IMR-90 (cell line): ENCODE results near the gene ATP6V0E2. TPM values are rescaled to one million over a fixed set of nuclear protein-coding genes. Genes with fewer than 3 reads are reported as not detected.
"Not testable (repeated sequence)": the region's sequence is repeated elsewhere in the genome, so short reads cannot be mapped to it uniquely, and the experiment has no call there.

ENCODE experiments used
- ATAC-seq: fragments of 200-7000 bp; cut with Tn5 transposase; 2 replicates; pipeline ENCODE4 v1.9.1; 2020; ENCODE audit warnings: low read depth, mild to moderate bottlenecking, moderate library complexity
- BruUV-seq: library from RNA; stranded (reverse); fragments of 400-500 nt; replicated peaks from 2 replicates; lab custom pipeline; 2021; lab: Mats Ljungman, UMichigan
- CTCF ChIA-PET: fragments of 300-600 bp; formaldehyde crosslinking; extraction: SDS; loops from one replicate; lab custom pipeline; 2021; ENCODE audit warnings: antibody characterized with exemption; lab: Yijun Ruan, JAX
- POLR2A ChIA-PET: fragments of 300-600 bp; sonication (Branson Sonifier 250); formaldehyde crosslinking; loops from one replicate; lab custom pipeline; 2022; ENCODE audit warnings: antibody characterized with exemption; ENCODE audit not compliant: unreplicated experiment; lab: Charles Lee
- DNase-seq: peaks from one replicate; pipeline ENCODE4 v3.0.0; 2013
- H2AFZ ChIP-seq: replicated peaks from 2 replicates; pipeline ENCODE3; 2013; ENCODE audit warnings: low read length, mild to moderate bottlenecking; ENCODE audit not compliant: poor library complexity
- H2AK5ac ChIP-seq: 2 replicates; pipeline ENCODE4 v1.6.1; 2013; ENCODE audit warnings: low read depth, low read length, inconsistent platforms
- H2AK9ac ChIP-seq: replicated peaks from 2 replicates; pipeline ENCODE3; 2013; ENCODE audit warnings: mild to moderate bottlenecking, low read depth, low read length, moderate library complexity; ENCODE audit not compliant: poor library complexity
- H2BK120ac ChIP-seq: 2 replicates; pipeline ENCODE4 v1.6.1; 2013; ENCODE audit warnings: low read depth, low read length, inconsistent platforms
- H2BK15ac ChIP-seq: 3 replicates; pipeline ENCODE4 v1.6.1; 2013; ENCODE audit warnings: low read depth, low read length, inconsistent platforms
- H2BK20ac ChIP-seq: 2 replicates; pipeline ENCODE4 v1.6.1; 2013; ENCODE audit warnings: low read depth, mild to moderate bottlenecking, inconsistent platforms, low read length, moderate library complexity
- H2BK5ac ChIP-seq: 2 replicates; pipeline ENCODE4 v1.6.1; 2013; ENCODE audit warnings: mild to moderate bottlenecking, low read depth, low read length, inconsistent platforms; ENCODE audit not compliant: poor library complexity, severe bottlenecking
- H3K14ac ChIP-seq: replicated peaks from 2 replicates; pipeline ENCODE4 v1.6.1; 2013; ENCODE audit warnings: low read depth, low read length, inconsistent platforms
- H3K18ac ChIP-seq: 2 replicates; pipeline ENCODE4 v1.6.1; 2013; ENCODE audit warnings: low read depth, low read length, control low read depth
- H3K23ac ChIP-seq: 2 replicates; pipeline ENCODE4 v1.6.1; 2013; ENCODE audit warnings: low read depth, low read length, inconsistent platforms
- H3K27ac ChIP-seq: 2 replicates; pipeline ENCODE4 v1.5.1; 2013; ENCODE audit warnings: mild to moderate bottlenecking, control low read depth, low read length; ENCODE audit not compliant: insufficient read depth
- H3K27me3 ChIP-seq: 2 replicates; pipeline ENCODE4 v1.6.1; 2013; ENCODE audit warnings: low read length; ENCODE audit not compliant: control insufficient read depth, insufficient read depth
- H3K36me3 ChIP-seq: 2 replicates; pipeline ENCODE4 v1.6.1; 2013; ENCODE audit warnings: low read length, mixed read lengths; ENCODE audit not compliant: control insufficient read depth, insufficient read depth
- H3K4ac ChIP-seq: 2 replicates; pipeline ENCODE4 v1.6.1; 2013; ENCODE audit warnings: low read depth, low read length, inconsistent platforms
- H3K4me1 ChIP-seq: 2 replicates; pipeline ENCODE4 v1.6.1; 2013; ENCODE audit warnings: low read length, mixed read lengths; ENCODE audit not compliant: control insufficient read depth, insufficient read depth
- H3K4me2 ChIP-seq: 2 replicates; pipeline ENCODE4 v1.6.1; 2013; ENCODE audit warnings: low read depth, mild to moderate bottlenecking, control low read depth, low read length, moderate library complexity
- H3K4me3 ChIP-seq: 2 replicates; pipeline ENCODE4 v1.5.1; 2013; ENCODE audit warnings: low read depth, mild to moderate bottlenecking, control low read depth, low read length, moderate library complexity; ENCODE audit not compliant: insufficient read depth
- H3K56ac ChIP-seq: 2 replicates; pipeline ENCODE4 v1.6.1; 2013; ENCODE audit warnings: low read length, inconsistent platforms; ENCODE audit not compliant: insufficient read depth; ENCODE audit errors: extremely low read depth
- H3K79me1 ChIP-seq, 2 experiments: 2 replicates each; pipeline ENCODE4 v1.6.1; 2013; ENCODE audit warnings: low read length in 2 of 2, inconsistent platforms in 1 of 2, low read depth in 1 of 2
- H3K9ac ChIP-seq: 2 replicates; pipeline ENCODE4 v1.6.1; 2013; ENCODE audit warnings: low read depth, low read length, control low read depth
- H3K9me1 ChIP-seq: 2 replicates; pipeline ENCODE4 v1.6.1; 2013; ENCODE audit warnings: low read length, inconsistent platforms; ENCODE audit not compliant: insufficient read depth
- H3K9me3 ChIP-seq: 2 replicates; pipeline ENCODE4 v1.6.1; 2013; ENCODE audit warnings: low read length; ENCODE audit not compliant: control insufficient read depth, insufficient read depth
- H4K20me1 ChIP-seq: 2 replicates; pipeline ENCODE4 v1.6.1; 2013; ENCODE audit warnings: low read length, inconsistent platforms; ENCODE audit not compliant: insufficient read depth
- H4K5ac ChIP-seq: 2 replicates; pipeline ENCODE4 v1.6.1; 2013; ENCODE audit warnings: mild to moderate bottlenecking, low read depth, low read length, control low read depth
- H4K8ac ChIP-seq, 2 experiments: 2 replicates each; pipeline ENCODE4 v1.6.1; 2013; ENCODE audit warnings: low read depth in 2 of 2, low read length in 2 of 2, control low read depth in 1 of 2, inconsistent platforms in 1 of 2
- H4K91ac ChIP-seq: 2 replicates; pipeline ENCODE4 v1.6.1; 2013; ENCODE audit warnings: low read depth, low read length, inconsistent platforms; ENCODE audit not compliant: insufficient read depth
- WGBS, 2 experiments: methylation state at CpG; one replicate each; pipeline versions ENCODE4 v1.1.5 to v1.1.7; 2013; ENCODE audit warnings: missing lambda C conversion rate in 2 of 2; ENCODE audit not compliant: insufficient read length in 1 of 2; ENCODE audit errors: extremely low coverage in 2 of 2; 5-methylcytosine and 5-hydroxymethylcytosine counted together
- dilution Hi-C: fragments of 300-500 bp; cut with HindIII; formaldehyde crosslinking; loops from one replicate; pipeline ENCODE4 v1.14.3; 2018; ENCODE audit warnings: low sequenced_read_pairs; ENCODE audit not compliant: unreplicated experiment
- in situ Hi-C: fragments of 300-500 bp; cut with MboI; formaldehyde crosslinking; loops from 3 replicates; pipeline ENCODE4 v1.14.3; 2019; ENCODE audit warnings: low sequenced_read_pairs, inconsistent platforms, mixed read lengths
- intact Hi-C: fragments of 100-400 bp; cut with micrococcal nuclease; formaldehyde crosslinking; loops from 2 replicates; pipeline ENCODE4 v1.10.0; 2022
- polyA plus RNA-seq, 3 experiments: library from polyadenylated mRNA; depleted of rRNA; stranded (reverse); fragments of >200 nt; gene quantifications; 2 replicates each; pipeline ENCODE4 v1.2.3, GENCODE V29; 2012; ENCODE audit warnings: low replicate concordance in 1 of 3
- total RNA-seq: library from RNA; depleted of rRNA; stranded (reverse); fragments of >200 nt; gene quantifications from 2 replicates; pipeline ENCODE4 v1.2.3, GENCODE V29; 2012

ATP6V0E2 gene
- total and polyA plus RNA-seq, 2 of the 4 experiments (the other 2 are of a cell fraction): 5.7 to 30.3 TPM

GRCh38 chr7:149830527-149830926 lies 43.2 kb upstream of the ATP6V0E2 start:
- H2AK9ac ChIP-seq, H3K9ac ChIP-seq, dilution Hi-C loops, H2AK5ac ChIP-seq, H3K9me3 ChIP-seq, H3K4me3 ChIP-seq, H4K91ac ChIP-seq, H3K4me1 ChIP-seq, DNase-seq, H3K79me1 ChIP-seq, H3K27ac ChIP-seq, H3K14ac ChIP-seq, H2BK120ac ChIP-seq, H4K8ac ChIP-seq, H2AFZ ChIP-seq, H3K56ac ChIP-seq, H4K5ac ChIP-seq, H2BK20ac ChIP-seq, intact Hi-C loops, BruUV-seq, H3K18ac ChIP-seq, H2BK5ac ChIP-seq, in situ Hi-C loops, H3K4me2 ChIP-seq, H3K23ac ChIP-seq, H4K20me1 ChIP-seq, H3K4ac ChIP-seq, ATAC-seq, H3K9me1 ChIP-seq, POLR2A ChIA-PET, H3K36me3 ChIP-seq, H2BK15ac ChIP-seq, CTCF ChIA-PET: not testable (repeated sequence)
- H3K27me3 ChIP-seq: peaks cover 23% of the 10 kb centered on the region; the same call in 1 of the 2 replicates
- 0% methylated on average over 1 of the region's 1 CpG; no CpG with 5 or more reads in 1 of the 2 experiments for WGBS, 2 experiments
